ENCODE results near the gene RXRB. TPM values are rescaled to one million over a fixed set of nuclear protein-coding genes. Genes with fewer than 3 reads are reported as not detected.

RXRB gene
- total RNA-seq, 2 donors from 2014 or later: 32.5 to 39.5 TPM

DNA sequence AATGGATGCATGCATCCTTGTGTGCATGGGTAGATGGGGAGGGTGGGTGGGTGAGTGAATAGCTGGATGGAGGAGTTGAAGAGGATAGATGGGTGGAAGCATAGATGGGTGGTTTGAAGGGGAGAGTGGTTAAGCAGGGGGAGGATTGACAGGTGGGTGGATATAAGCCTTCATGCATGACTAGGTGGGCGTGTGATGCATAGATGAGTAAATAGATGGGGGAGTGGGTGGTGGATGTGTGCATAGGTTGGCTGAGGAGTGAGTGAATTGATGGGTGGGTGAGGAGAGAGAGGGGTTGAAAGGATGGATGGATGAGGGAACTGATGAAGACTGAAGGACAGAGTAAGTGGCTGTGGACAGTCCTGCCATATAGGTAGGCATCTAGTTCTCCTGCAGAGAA, 12.7 kb downstream of the RXRB start:
- ATAC-seq: no peak
- no peak for DNase-seq
- intact Hi-C loops (cut with DNase I): no loop called here

DNA sequence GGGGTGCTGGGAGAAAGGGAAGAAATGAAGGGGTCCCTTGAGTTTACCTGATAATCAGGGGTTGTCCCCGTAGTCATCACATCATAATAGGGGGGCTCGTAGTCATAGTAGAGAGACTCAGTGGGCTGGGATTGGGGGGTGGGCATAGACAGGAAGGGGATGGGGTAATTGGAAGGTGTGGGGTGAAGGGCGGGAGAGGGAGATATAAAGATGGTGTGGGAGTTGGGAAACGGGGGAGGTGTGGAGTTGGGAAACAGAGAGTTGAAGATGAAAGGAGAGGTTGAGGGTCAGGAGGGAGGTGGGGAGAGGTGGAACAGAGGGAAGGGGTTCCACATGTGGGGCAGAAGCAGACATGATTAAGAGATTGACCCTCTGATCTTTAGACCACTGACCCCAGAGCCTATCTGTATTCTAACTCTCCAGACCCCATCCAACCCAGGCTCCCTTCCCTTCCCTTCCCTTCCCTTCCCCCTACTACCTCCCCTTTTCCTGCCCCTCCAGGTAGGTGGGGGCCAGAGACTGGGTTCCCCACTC, 14.7 kb downstream of the RXRB start:
- ATAC-seq (no peak), DNase-seq (no peak)
- intact Hi-C loops (cut with DNase I): no loop called here

DNA sequence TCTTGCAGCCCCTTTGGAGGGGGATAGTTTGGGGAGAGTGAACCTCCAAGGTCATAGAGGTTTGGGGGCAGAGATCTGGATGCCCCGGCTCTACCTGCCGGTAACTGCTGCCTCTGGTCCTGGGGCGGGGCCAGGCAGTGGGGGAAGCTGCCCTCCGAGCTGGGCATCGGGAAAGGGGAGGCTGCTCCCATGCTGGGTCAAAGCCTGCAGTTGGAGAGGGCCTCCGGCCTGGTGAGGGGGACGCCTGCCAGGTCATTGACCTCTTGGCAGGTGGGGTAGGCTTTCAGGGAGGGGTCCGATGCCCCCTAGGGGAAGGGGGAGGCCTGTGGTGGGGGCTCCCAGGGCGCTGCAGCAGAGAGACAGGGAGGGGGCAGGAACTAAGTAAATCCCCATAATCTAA, 15.3 kb downstream of the RXRB start:
- DNase-seq (no peak), ATAC-seq (no peak)
- intact Hi-C loops (cut with DNase I): no loop called here

DNA sequence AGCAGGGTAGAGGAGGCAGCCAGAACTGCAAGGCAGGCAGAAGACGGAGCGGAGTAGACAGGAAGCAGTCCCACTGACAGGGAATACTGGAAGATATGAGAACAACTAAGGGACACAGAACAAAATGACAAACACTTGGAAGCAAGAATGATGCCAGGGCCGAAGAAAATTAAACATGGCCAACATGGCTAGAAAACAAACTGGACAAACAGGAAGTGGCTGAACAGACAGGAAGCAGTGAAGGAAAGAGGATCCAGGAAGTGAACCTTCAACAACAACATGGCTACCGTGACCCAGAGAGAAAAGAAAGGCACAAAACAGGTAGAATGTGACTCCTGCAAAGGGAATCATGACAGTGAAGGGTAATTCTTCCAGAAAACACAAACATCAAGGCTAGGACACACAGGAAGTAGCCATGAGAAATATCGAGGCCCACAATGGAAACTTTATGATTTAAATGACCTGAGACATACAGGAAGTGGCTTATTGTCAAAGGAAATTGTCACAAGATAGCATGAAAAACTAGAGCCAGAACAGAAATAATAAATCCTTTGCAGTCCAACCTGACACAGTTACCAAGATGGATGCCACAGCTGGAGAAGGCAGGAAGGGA, 17.3 kb downstream of the RXRB start:
- ATAC-seq (no peak), DNase-seq (no peak)
- intact Hi-C loops (cut with DNase I): no loop called here

DNA sequence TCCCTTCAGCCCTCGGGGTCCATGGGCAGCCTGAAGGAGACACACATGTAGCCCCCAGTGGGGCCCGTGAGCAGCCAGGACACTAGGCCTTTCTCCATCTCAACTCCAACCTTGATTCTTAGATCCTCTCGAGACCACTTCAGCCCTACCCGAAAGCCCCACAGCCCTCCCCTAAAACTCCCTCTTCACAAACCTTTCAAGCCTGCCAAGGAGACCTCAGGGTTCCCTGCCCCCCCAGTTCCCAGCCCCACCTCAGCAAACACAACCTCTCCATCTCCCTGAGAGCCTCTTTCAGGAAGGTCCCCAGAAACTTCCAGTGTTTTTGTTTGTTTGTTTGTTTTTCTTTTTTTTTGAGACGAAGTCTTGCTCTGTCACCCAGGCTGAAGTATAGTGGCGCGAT, 19.3 kb downstream of the RXRB start:
- DNase-seq (no peak), ATAC-seq (no peak)
- intact Hi-C loops (cut with DNase I): no loop called here

DNA sequence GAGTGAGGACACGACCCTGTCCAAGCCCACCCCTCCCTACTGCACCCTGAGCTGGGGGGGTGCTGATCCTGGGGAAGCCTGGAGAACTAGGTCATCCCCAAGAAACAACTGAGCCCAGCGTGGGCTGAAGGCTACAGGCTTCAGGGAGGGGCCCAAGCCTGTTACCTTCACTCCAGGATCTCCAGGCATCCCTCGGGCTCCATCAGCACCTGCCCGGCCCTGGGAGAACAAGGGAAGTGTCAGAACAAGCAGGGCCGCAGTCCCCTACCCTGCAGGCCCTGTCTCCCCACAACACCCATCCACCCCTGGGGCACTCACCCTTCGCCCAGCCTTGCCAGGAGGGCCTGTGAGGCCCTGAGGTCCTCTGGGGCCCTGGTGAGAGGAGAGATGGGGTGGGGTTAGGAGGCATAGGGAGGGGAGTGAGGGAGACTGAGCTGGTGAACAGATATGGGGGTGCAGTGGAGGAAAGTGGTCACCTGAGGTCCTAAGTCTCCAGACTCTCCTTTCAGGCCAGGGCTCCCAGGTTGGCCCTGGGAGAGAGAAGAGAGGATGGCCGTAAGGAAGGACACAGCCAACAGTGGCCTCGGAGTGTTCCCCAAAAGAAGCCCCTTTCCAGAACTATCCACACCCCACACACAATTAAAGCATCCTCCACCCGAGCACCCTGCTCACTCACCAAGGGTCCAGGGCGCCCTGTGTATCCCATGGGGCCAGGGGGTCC, 21.6 kb downstream of the RXRB start:
- DNase-seq (no peak), ATAC-seq (no peak)
- intact Hi-C loops (cut with DNase I): no loop called here

DNA sequence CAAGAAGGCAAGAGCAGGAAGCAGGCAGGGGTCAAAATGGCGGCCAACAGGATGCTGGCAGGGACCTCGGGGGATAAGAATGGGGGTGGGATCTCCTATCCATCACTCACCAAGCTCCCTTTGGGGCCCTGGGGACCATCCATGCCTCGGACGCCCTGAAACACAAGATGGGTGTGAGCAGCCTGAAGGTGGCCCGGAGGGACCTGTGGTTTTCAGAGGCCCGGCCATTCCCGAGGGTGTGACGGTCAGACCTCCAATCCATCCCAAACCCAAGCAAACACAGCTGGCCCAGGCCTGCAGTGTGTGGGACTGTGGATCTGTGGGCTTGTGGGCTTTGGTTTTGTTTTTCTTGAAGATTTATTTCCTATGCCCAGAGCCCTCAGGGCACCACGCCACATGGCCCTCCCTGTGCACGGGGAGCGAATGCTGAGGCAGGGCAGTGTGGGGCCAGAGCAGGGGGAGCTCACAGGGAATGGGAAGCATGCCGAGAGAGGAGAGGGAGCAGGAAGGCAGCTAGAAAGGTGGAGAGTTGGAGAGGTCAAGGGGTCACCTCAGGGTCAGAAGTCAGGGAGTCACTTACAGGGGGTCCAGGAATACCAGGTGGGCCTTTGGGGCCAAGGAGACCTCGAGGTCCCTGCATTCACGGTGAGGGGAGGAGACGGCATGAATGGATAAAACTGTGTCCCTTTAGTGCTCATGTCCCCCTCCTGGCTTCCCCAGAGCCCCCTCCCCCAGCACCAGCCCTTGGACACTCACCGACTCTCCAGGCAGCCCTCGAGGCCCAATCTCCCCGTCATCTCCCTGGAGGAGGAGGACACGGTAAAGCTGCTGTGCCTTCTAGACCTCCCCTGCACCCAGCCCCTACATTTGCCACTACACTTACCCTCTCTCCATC, 22.7 kb downstream of the RXRB start:
- ATAC-seq (no peak), DNase-seq (no peak)
- intact Hi-C loops (cut with DNase I): no loop called here

DNA sequence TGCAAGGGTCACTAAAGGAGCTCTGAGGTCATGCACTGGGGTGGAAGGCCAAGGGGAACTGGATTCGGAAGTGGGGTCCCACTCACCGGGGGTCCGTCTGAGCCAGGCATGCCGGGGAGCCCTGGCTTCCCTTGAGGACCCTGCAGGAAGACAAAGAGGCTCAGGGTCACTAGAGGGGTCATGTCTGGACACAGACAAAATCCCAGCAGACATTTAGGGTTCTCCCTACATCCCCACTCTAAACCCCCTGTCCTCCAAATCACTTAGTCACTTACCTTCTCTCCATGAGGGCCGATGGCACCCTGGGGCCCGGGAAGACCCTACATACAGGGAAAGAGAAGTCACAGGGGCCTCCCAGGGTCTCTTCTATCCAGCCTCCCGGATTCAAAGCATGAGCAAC, 23.6 kb downstream of the RXRB start:
- ATAC-seq (no peak), DNase-seq (no peak)
- intact Hi-C loops (cut with DNase I): no loop called here

DNA sequence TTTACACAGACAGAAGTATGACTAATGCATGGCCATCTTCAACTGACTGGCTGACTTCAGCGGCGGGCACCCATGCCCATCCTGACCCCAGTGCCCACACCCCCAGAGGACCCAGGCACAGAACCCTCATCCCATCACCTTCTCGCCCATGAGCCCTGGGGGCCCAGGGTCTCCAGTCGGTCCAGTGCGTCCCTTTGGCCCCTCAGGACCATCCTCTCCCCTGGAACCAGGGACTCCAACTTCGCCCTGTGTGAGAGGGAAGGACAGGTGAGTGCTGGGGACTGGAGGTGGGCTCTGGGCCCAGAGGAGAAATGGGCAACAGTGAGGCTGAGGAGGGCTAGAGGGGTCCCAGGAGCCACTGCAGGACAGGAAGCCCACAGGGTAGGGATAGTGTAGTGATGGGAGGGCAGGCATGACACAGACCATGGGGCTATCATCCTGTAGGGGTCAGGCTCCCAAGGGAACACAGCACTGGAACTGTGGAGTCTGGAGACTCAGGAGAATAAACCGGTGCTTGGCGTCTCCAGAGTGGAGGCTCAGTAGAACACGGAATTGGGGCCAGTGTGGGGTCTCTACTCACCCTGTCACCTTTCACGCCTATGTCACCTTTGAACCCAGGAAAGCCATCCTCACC, 24.9 kb downstream of the RXRB start:
- no peak for DNase-seq
- ATAC-seq: no peak
- intact Hi-C loops (cut with DNase I): no loop called here

DNA sequence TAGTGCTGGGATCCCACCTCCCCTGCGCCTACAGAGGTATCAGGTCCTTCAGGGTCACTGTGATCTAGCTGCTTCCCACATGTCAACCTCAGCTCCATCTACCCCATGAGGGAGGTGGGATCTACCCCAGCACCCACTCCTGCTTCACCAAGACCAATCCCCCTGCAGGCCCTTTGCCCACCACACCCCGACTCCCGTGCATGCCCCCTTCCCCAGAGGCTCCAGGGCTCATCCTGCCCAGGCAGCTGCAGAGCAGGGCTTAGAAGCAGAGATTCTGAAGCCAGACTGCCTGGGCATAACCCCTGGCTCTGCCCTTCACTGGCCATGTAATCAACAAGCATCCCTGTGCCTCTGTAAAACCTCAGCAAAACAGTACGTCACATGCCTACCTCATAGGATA, 25.7 kb downstream of the RXRB start:
- intact Hi-C loops (cut with DNase I): no loop called here
- ATAC-seq: no peak
- no peak for DNase-seq

DNA sequence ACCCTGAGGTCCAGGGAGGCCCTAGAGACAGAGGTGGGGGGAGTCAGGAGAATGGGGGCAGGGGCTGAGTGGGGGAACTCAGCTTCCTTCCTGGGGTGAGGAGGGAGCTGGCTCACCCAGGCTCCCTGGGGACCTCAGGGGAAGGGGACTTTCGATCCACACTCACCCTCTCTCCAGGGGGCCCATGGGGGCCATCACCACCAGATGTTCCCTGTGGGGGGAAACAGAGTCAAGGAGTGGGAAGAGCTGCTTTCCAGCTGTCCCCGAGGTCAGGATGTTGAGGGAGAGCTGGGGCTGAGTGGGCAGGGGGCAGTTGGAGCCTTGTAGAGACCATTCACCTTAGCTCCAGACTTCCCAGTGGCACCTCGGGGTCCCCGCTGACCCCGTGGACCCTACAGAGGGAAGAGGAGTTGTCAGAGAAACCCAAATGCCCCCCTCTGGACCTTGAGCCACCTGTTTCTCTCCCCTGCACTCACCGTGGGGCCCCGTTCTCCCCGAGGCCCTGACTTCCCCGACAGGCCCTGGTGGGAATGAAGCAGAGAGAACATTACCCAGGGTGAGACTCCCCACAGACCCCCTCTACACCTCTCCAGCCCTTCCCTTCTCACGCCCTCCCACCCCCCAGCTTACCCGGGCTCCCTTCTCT, 26.8 kb downstream of the RXRB start:
- ATAC-seq (no peak), DNase-seq (no peak)
- intact Hi-C loops (cut with DNase I): no loop called here

DNA sequence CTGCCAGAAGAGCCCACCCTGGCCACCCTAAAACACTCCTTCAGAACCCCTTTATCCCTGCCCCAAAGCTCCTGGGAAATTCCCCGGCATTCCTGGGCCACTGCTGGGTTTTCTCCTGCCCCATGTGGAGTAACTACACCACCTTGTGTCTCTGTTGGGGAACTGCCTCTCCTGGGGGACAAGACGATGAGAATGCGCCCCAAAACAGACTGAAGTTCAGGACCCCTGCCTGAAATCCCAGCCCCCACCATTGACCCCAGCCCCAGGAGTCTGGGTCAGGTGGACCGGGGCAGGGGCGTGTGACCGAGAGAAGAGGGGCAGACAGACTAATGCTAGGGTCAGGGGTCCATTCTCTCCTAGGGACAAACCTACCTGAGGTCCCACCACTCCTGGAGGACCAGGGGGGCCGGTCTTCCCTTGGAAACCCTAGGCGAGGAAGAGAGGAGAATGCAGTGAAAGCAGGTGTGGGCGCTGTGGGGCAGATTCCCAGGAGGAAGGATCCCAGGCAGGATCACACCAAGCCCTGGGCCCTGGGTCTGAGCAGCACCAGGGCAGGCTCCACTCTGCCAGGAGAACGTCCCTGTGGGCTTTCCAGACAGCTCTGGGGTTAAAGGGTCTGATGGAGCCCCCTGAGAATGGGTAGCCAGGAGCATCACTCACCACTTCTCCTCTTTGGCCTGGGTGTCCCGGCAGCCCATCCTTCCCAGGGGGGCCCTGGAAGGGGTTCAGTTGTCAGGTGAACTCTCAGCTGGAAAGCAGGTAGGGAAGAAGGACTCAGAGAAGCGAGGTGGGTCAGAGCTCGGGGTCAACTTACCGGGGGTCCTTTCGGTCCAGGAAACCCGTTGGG, 27.6 kb downstream of the RXRB start:
- no peak for ATAC-seq
- no peak for DNase-seq
- intact Hi-C loops (cut with DNase I): no loop called here

DNA sequence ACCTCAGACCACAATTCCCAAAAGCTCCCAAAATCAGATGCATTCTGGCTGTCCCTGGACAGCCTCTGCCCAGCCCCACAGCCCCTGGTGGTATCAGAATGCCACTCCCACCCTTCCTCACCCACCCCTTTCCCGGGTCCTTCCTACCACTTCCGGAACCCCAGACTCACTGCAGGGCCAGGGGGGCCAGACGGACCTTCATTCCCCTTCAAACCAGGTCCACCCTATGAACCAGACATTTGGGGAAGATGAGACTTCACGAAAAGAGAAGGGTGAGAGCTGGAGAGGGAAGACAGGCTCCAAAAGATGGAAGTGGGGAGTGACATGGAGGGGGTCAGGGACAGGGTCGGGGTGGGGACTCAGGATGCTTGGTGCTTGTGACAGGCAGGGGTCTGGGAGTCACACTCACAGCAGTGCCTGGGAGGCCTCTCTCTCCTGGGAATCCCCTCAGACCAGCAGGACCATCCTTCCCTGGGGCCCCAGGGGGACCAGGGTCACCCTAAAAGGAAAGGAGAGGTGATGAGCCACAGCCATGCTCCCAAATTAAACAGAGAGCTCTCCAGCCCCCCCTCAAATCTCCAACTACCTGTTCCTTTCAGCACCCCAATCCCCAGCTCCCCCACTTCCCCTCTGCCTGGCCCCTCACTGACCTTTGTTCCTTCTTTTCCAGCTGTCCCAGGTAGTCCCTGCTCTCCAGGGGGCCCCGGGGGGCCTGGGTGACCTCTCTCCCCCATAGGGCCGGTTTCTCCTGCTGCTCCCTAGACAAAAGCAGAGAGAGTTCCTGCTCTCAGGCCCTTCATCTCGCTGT, 28.4 kb downstream of the RXRB start:
- intact Hi-C loops (cut with DNase I): no loop called here
- ATAC-seq (no peak), DNase-seq (no peak)

DNA sequence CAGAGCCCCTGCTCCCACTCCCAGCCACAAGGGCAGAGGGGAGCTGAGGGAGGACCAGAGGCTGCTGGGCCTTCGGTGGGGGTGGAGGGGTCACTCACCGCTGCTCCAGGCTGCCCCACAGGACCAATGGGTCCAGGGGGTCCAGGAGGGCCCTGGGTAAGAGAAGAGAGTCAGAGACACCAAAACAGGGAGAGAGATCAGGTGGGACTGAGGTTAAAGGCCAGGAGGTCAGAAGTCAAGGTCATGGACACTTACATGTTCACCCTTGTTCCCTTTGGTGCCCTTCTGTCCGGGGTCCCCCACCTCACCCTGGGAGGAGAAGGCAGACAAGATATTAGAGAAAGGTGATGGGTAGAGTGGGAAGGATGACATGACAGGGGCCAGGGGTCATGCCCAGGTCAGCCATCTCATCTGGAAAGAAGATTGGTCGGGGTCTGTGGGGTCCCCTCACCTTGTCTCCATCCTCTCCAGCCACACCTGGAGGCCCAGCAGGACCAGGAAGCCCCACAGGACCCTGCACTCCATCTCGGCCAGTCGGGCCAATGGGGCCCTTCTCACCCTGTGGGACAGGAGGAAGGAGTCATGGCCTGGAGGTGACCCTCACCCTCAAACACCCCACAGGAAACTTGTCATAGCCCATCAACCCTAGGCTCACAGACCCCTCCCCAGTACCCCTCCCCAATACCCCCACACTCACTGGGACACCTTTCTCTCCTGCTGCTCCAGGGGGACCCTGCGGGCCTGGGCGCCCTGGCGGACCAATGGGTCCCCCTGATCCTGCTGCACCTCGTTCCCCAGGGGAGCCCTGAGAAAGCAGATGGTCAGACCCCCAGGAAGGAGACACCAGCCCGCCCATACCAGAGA, 29.2 kb downstream of the RXRB start:
- intact Hi-C loops (cut with DNase I): no loop called here
- ATAC-seq (no peak), DNase-seq (no peak)

DNA sequence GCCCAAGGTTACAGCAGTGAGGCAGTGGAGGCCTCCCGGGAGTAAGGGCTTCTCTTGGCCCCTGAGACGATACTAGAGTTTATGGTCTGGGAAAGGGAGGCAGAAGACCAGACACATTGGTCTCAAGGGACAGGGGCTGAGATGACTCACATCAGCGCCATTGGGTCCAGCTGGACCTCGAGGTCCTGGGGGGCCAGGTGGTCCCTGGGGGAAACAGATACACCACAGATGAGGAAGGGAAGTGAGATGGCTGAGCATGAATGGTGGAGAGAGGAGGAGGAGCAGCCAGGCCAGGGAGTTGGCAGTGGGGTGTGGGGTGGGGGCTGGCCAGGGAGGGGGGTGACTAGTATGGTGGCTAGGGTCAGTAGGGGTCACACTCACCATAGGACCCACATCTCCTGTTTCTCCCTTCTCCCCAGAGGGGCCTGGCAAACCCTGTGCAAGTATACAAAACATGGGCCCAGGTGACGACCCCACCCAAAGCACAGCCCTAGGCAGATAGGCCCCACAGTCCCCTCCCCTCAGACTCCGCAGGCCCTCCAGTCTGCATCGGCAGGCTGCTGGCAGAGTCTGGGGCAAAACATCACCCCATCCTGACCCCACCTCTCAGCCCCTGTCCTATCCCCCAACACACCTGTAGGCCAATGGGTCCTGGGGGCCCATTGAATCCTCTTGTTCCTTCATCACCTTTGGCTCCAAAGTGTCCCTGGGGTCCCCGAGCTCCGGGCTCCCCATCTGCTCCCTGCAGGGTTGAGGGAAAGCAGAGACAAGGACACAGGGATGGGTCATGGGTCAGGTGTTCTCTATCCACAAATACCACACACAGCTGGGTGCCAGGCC, 30.1 kb downstream of the RXRB start:
- no peak for ATAC-seq
- intact Hi-C loops (cut with DNase I): no loop called here
- no peak for DNase-seq

Measured in left cardiac atrium (tissue), 4 donors.